WTC11 (cell line): ENCODE results near the gene RALY.

Experiments
- CTCF ChIP-seq: fragments of 200-600 bp; IDR thresholded peaks from 2 replicates; pipeline ENCODE4 v1.8.0; 2022; ENCODE audit warnings: antibody characterized with exemption
- E2F1 ChIP-seq: sonication (generic); formaldehyde crosslinking; IDR thresholded peaks from 2 replicates; pipeline ENCODE4 v1.8.0; 2022; ENCODE audit warnings: mild to moderate bottlenecking, missing genetic modification reagents
- ESRRA ChIP-seq: sonication (generic); formaldehyde crosslinking; IDR thresholded peaks from 2 replicates; pipeline ENCODE4 v1.8.1; 2022; ENCODE audit warnings: mild to moderate bottlenecking, missing genetic modification reagents, borderline replicate concordance
- IRF1 ChIP-seq: sonication (generic); formaldehyde crosslinking; IDR thresholded peaks from 2 replicates; pipeline ENCODE4 v1.8.0; 2023; ENCODE audit warnings: missing genetic modification reagents
- NR1H2 ChIP-seq: sonication (generic); formaldehyde crosslinking; IDR thresholded peaks from 2 replicates; pipeline ENCODE4 v1.9.0; 2021; ENCODE audit warnings: mild to moderate bottlenecking, moderate library complexity, missing genetic modification reagents
- USF2 ChIP-seq: sonication (generic); formaldehyde crosslinking; IDR thresholded peaks from 2 replicates; pipeline ENCODE4 v1.8.1; 2023; ENCODE audit warnings: mild to moderate bottlenecking, missing genetic modification reagents, moderate library complexity
- TF ChIP-seq, protein P1 (sequence below): sonication (generic); formaldehyde crosslinking; IDR thresholded peaks from 2 replicates; pipeline ENCODE4 v1.8.1; 2023; ENCODE audit warnings: mild to moderate bottlenecking, missing genetic modification reagents, moderate library complexity

GRCh38 chr20:34047010-34047687 lies 53.4 kb downstream of the RALY start:
- TF ChIP-seq CTCF (no peak), E2F1 (CRISPR knock-in tag) (no peak), USF2 (CRISPR knock-in tag) (no peak), NR1H2 (CRISPR knock-in tag) (no peak), IRF1 (CRISPR knock-in tag) (no peak), ESRRA (no peak)
- TF ChIP-seq, protein P1, sequence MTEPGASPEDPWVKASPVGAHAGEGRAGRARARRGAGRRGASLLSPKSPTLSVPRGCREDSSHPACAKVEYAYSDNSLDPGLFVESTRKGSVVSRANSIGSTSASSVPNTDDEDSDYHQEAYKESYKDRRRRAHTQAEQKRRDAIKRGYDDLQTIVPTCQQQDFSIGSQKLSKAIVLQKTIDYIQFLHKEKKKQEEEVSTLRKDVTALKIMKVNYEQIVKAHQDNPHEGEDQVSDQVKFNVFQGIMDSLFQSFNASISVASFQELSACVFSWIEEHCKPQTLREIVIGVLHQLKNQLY (CRISPR knock-in tag): no peak
